ES-I3 (cell line): ENCODE data around the gene GHRHR.

Experiments used
- H3K36me3 ChIP-seq: 2 replicates; pipeline ENCODE4 v1.6.1; 2013; ENCODE audit warnings: mild to moderate bottlenecking, low read length, control low read depth, moderate library complexity; ENCODE audit not compliant: insufficient read depth
- H3K4me1 ChIP-seq: 2 replicates; pipeline ENCODE4 v1.6.1; 2013; ENCODE audit warnings: mild to moderate bottlenecking, control low read depth, low read length; ENCODE audit not compliant: insufficient read depth
- H3K9ac ChIP-seq: 2 replicates; pipeline ENCODE4 v1.6.1; 2013; ENCODE audit warnings: low read depth, mild to moderate bottlenecking, low read length, moderate library complexity
- H3K9me3 ChIP-seq: 2 replicates; pipeline ENCODE4 v1.6.1; 2013; ENCODE audit warnings: mild to moderate bottlenecking, low read length, moderate library complexity; ENCODE audit not compliant: control insufficient read depth, insufficient read depth

Gene GHRHR

GRCh38 chr7:30968747-30969603, 5.2 kb downstream of the GHRHR start:
- no peaks in the 10 kb centered on the region for H3K9me3 ChIP-seq
- H3K36me3 ChIP-seq: no peaks in the 10 kb centered on the region
- H3K9ac ChIP-seq: no peak overlapping the region
- no peaks in the 10 kb centered on the region for H3K4me1 ChIP-seq

DNA sequence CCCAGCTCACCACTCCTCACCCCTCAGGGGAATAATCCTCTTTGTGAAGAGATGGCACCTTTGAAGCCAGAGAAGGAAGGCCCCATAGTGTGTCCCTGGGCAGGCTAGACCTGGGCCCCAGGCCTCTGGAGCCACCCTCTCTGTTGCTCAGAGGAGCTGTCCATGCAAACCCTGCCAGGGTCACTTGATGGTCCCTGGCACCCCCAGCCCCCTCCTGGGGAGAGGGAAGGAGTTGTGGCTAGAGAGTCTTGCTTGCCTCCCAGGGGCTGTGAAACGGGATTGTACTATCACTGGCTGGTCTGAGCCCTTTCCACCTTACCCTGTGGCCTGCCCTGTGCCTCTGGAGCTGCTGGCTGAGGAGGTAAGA, 5.8 kb downstream of the GHRHR start:
- no peaks in the 10 kb centered on the region for H3K36me3 ChIP-seq
- no peaks in the 10 kb centered on the region; the same call in 1 of the 2 replicates for H3K4me1 ChIP-seq
- no peak overlapping the region for H3K9ac ChIP-seq
- H3K9me3 ChIP-seq: no peaks in the 10 kb centered on the region

DNA sequence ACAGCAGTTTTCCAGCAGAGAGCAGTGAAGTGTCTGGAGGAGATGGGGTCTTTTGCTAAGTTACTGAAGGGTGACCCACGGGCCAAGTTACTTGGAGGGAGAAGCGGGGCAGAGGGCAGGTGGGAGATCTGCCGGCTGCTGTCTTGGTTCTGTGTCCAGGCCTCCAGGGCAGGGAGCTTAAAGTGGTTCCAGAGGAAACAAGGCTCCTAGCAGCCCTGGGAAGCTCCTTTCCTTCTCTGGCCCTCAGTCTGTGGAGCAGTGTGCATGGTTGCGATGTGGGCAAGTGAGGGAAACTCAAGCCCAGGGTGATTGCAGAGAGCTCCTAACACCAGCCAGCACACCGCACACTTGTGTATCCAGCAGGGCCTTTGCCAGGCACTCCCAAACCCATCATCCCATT, 6.3 kb downstream of the GHRHR start:
- H3K4me1 ChIP-seq: peaks cover 2% of the 10 kb centered on the region; the same call in 1 of the 2 replicates
- no peaks in the 10 kb centered on the region for H3K36me3 ChIP-seq
- H3K9me3 ChIP-seq: no peaks in the 10 kb centered on the region
- no peak overlapping the region for H3K9ac ChIP-seq

DNA sequence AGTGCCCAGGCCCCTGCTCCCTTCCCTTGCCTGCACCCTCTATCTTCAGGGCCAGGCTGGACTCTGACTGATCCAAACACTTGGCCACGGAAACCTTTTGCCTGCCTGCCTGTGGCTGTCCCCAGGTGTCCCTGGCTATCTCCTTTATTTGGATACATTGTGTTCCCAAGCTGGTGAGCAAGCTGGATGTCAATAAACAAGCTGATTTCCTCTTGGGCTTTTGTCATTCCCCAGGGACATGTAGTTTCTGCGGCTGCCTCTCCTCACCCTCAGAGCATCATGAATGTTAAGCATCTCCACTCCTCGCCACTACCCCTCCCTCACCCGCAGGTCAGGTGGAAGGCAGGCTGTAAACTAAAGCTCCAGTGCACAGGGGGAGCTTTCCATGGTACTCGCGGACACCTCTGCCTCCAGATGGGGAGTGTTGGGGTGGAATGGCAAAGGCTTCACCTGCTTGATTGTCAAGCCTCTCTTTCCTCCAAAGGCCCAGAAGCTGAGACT, 6.9 kb downstream of the GHRHR start:
- H3K9ac ChIP-seq: no peak overlapping the region

GRCh38 chr7:30971440-30971839, 7.7 kb downstream of the GHRHR start:
- Histone ChIP-seq H3K4me1 (peaks cover 3% of the 10 kb centered on the region; the same call in 1 of the 2 replicates), H3K9me3 (no peaks in the 10 kb centered on the region), H3K9ac (no peak overlapping the region), H3K36me3 (no peaks in the 10 kb centered on the region)

More for the DNA sequence above, 6.9 kb downstream of the GHRHR start:
- H3K9me3 ChIP-seq: no peaks in the 10 kb centered on the region
- H3K4me1 ChIP-seq: peaks cover 3% of the 10 kb centered on the region; the same call in 1 of the 2 replicates
- H3K36me3 ChIP-seq: no peaks in the 10 kb centered on the region

- no peaks in the 10 kb centered on the region for H3K9me3 ChIP-seq
These were observed 8.2 kb downstream of the GHRHR start for GRCh38 chr7:30971840-30972563.

GRCh38 chr7:30973292-30973691, 9.5 kb downstream of the GHRHR start:
- Histone ChIP-seq H3K9me3 (no peaks in the 10 kb centered on the region), H3K36me3 (no peaks in the 10 kb centered on the region)

More at GRCh38 chr7:30971840-30972563, 8.2 kb downstream of the GHRHR start:
- Histone ChIP-seq H3K4me1 (peaks cover 3% of the 10 kb centered on the region; the same call in 1 of the 2 replicates), H3K9ac (no peak overlapping the region), H3K36me3 (no peaks in the 10 kb centered on the region)

DNA sequence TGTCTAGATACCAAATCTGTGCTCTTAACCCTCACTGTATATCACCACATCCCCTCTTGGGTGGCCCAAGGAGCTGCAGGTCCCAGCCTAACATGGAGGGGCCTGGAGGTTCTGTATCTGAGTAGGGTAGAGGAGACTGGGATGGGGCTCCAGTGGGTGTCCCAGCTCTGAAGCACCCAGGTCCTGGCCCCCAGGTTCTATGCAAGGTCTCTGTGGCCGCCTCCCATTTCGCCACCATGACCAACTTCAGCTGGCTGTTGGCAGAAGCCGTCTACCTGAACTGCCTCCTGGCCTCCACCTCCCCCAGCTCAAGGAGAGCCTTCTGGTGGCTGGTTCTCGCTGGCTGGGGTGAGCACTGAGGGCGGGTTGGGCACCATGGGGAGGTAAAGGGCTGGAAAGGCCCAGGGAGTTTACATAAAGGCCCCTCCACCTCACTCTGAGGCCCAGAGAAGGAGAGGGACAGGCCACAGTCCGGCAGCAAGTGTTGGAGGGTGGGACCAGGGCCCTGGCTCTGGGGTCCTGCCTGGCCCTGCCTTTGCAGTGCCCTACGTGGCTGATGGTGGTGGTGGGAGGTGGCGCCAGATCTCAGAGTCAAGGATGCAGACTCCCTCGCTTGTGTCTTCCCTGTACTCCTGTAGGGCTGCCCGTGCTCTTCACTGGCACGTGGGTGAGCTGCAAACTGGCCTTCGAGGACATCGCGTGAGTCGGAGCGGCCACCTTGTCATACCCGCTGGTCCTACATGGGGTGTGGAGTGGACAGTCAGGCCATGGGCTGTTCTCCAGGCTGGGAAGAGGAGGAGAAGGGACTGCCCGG, 10.2 kb downstream of the GHRHR start:
- H3K9ac ChIP-seq: no peak overlapping the region
- peaks cover 3% of the 10 kb centered on the region; the same call in 1 of the 2 replicates for H3K4me1 ChIP-seq
- no peaks in the 10 kb centered on the region for H3K9me3 ChIP-seq
- H3K36me3 ChIP-seq: no peaks in the 10 kb centered on the region

More at GRCh38 chr7:30973292-30973691, 9.5 kb downstream of the GHRHR start:
- H3K9ac ChIP-seq: no peak overlapping the region
- H3K4me1 ChIP-seq: peaks cover 3% of the 10 kb centered on the region; the same call in 1 of the 2 replicates

DNA sequence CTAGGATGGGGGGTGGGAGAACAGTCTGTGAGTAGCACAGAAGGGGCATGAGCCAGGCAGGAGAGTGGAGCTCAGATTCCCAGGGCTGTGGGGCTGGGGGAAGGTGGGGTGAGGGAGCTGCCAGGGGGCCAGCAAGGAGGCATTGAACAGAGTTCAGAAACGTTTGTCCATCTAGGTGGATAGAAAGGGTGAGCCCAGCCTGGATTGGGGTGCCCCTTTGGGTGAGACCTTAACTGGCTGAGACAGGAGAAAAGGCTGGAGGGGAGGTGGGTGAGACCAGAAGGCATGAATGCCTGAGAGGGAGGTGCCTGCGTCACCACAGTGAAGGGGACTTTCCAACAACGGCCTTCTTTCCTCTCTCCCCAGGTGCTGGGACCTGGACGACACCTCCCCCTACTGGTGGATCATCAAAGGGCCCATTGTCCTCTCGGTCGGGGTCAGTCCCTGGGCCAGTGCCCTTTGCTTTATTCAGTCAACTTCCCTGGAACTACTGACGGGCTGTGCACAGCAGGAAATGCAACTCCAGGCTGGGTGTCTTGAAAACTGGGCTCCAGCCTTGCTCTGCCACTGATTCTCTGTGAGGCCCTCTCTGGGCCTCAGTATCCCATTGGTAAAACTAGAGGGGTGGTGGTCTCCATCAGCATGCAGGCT, 11.0 kb downstream of the GHRHR start:
- no peak overlapping the region for H3K9ac ChIP-seq
- H3K4me1 ChIP-seq: peaks cover 3% of the 10 kb centered on the region; the same call in 1 of the 2 replicates
- no peaks in the 10 kb centered on the region for H3K36me3 ChIP-seq
- no peaks in the 10 kb centered on the region for H3K9me3 ChIP-seq

GRCh38 chr7:30975256-30975899, 11.6 kb downstream of the GHRHR start:
- no peaks in the 10 kb centered on the region for H3K36me3 ChIP-seq
- no peak overlapping the region for H3K9ac ChIP-seq
- no peaks in the 10 kb centered on the region for H3K9me3 ChIP-seq
- H3K4me1 ChIP-seq: peaks cover 3% of the 10 kb centered on the region; the same call in 1 of the 2 replicates

DNA sequence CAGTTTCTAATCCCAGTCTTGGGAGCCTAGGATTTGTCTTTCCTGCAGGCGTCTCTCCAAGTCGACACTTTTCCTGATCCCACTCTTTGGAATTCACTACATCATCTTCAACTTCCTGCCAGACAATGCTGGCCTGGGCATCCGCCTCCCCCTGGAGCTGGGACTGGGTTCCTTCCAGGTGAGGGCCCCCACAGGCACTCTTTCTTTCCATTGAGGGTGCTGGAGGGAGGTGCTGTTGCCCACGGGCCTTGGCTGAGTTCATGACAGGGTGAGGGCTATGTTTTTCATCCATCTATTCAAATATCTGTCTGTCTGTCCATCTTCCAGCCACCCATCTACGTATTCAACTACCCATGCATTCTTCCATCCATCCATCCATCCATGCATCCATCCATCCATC, 12.6 kb downstream of the GHRHR start:
- H3K9me3 ChIP-seq: no peaks in the 10 kb centered on the region
- no peak overlapping the region for H3K9ac ChIP-seq
- H3K4me1 ChIP-seq: peaks cover 3% of the 10 kb centered on the region; the same call in 1 of the 2 replicates
- no peaks in the 10 kb centered on the region for H3K36me3 ChIP-seq

DNA sequence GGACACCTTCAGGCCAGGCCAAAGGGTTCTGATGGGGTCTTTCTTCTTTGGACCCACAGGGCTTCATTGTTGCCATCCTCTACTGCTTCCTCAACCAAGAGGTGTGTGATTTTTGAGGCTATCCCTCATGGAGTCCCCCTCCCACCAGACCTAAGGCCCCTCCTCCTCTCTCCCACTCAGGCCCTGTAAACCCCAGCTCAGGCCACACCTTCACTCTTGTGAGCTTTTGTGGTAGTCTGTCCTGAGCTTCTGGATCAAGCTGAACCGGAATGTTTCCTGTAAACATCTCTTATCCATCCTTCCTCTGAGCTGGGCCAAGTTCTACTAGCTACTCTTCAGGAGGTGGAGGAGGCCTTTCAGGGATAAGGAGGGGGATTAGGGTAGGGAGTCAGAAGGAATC, 13.5 kb downstream of the GHRHR start:
- Histone ChIP-seq H3K9ac (no peak overlapping the region), H3K9me3 (no peaks in the 10 kb centered on the region), H3K4me1 (peaks cover 3% of the 10 kb centered on the region; the same call in 1 of the 2 replicates), H3K36me3 (no peaks in the 10 kb centered on the region)

DNA sequence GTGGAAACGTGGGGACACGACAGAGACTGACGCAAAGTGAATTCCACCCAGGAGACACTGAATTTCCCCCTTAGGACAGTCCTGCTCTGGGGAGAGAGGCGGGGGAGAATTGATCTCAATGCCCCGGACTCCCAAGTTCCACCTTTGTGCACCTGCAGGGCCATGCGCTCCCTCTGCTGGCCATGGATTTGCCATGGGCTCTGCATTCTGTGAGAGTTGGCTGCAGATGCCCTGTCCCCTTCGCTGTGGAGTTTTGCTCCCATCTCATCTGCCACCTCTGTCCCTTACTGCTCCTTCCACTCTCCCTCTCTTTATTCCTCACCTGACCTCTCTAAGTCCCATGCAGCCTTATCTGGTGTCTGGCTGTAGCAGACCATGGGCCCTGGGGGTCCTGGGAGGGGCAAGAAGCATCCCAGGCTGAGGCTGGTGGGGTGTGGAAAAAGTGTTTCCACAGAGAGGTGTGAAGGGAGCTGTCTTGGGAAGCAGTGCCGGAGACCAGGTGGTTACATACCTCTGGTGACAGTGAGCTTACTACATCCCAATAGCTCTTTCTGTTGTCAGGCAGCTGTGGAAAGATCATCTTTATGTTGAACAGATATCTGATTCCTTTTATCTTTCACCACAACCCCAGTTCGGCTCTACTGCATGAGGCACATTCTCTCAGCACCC, 14.3 kb downstream of the GHRHR start:
- H3K36me3 ChIP-seq: no peaks in the 10 kb centered on the region
- no peak overlapping the region for H3K9ac ChIP-seq
- no peaks in the 10 kb centered on the region for H3K9me3 ChIP-seq
- H3K4me1 ChIP-seq: peaks cover 3% of the 10 kb centered on the region; the same call in 1 of the 2 replicates
